Measurements from ENCODE around the gene ATAT1.

Gene ATAT1

GRCh38 chr6:30601815-30602641, 24.6 kb upstream of the ATAT1 start:
- H3K27me3 ChIP-seq (ENCODE audit: control insufficient read depth in 1 of 2, insufficient read depth in 1 of 2, low read length in 2 of 2): no peaks in the 10 kb centered on the region
- H3K79me1 ChIP-seq (replicated peaks; ENCODE audit: low read length, poor library complexity, severe bottlenecking): peaks cover 25% of the 10 kb centered on the region
- no peak overlapping the region for H3K4me3 ChIP-seq (ENCODE audit: insufficient read depth in 1 of 2, low read depth in 1 of 2, low read length in 2 of 2)
- H3K4me2 ChIP-seq (ENCODE audit: low read length, poor library complexity, severe bottlenecking): no peak overlapping the region
- H3K9ac ChIP-seq (ENCODE audit: low read length): no peak overlapping the region
- 98% methylated on average over 35 of the region's 39 CpGs for WGBS
- no peak overlapping the region for H3K14ac ChIP-seq (ENCODE audit: low read length in 2 of 2)
- H2BK120ac ChIP-seq (ENCODE audit: low read depth, low read length): no peak overlapping the region
- no peak overlapping the region for H3K27ac ChIP-seq (ENCODE audit: low read length, poor library complexity, severe bottlenecking)
- H2BK15ac ChIP-seq (ENCODE audit: low read depth, poor library complexity, severe bottlenecking): no peak overlapping the region
- no peak overlapping the region for H2BK5ac ChIP-seq (ENCODE audit: low read depth, low read length, poor library complexity, severe bottlenecking)
- no peak overlapping the region for H3K18ac ChIP-seq (ENCODE audit: low read depth in 1 of 2, low read length in 2 of 2)
- DNase-seq: no peak
- H4K8ac ChIP-seq (ENCODE audit: low read length): no peak overlapping the region
- no peak overlapping the region for H3K23ac ChIP-seq (ENCODE audit: low read length in 2 of 2)
- H2AK5ac ChIP-seq (ENCODE audit: low read length, severe bottlenecking): no peak overlapping the region
- H2AFZ ChIP-seq (ENCODE audit: low read depth, low read length): no peak overlapping the region
- H3K9me3 ChIP-seq (ENCODE audit: control insufficient read depth, low read length): no peaks in the 10 kb centered on the region
- H3K36me3 ChIP-seq (ENCODE audit: control insufficient read depth in 1 of 2, insufficient read depth in 2 of 2, low read depth in 1 of 2, low read length in 2 of 2): peaks cover 61 to 70% of the 10 kb centered on the region in 2 experiments
- H3K4me1 ChIP-seq (ENCODE audit: control insufficient read depth, insufficient read depth, low read depth, low read length): no peaks in the 10 kb centered on the region
- no peak overlapping the region for H3K4ac ChIP-seq (ENCODE audit: low read depth in 1 of 2, low read length in 2 of 2)
- no peak overlapping the region for H2BK12ac ChIP-seq (ENCODE audit: low read length in 2 of 2)
- peak overlapping the region; percentile 13 for H4K91ac ChIP-seq (ENCODE audit: low read length)

DNA sequence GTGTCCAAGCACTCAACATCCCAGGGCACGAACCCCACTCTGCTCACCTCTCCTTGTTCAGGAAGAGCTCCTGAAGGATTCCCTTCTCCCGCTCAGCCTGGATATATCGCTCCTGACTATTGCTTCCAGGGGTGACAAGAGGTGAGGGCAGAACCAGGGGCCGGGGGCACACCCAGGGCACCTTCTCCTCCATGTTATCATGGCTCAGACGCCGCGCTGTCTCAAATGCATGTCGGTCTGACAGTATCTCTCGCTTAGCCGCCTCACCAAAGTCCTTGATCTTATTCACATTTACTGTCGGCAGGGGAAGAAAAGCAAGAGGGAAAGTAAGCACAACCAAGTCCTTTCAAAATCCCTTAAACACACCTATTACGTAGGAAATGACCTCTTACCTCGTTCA, 22.7 kb upstream of the ATAT1 start:
- no peaks in the 10 kb centered on the region for H3K9me3 ChIP-seq (ENCODE audit: control insufficient read depth, low read length)
- no peak overlapping the region for H4K8ac ChIP-seq (ENCODE audit: low read length)
- H3K27ac ChIP-seq (ENCODE audit: low read length, poor library complexity, severe bottlenecking): no peak overlapping the region

DNA sequence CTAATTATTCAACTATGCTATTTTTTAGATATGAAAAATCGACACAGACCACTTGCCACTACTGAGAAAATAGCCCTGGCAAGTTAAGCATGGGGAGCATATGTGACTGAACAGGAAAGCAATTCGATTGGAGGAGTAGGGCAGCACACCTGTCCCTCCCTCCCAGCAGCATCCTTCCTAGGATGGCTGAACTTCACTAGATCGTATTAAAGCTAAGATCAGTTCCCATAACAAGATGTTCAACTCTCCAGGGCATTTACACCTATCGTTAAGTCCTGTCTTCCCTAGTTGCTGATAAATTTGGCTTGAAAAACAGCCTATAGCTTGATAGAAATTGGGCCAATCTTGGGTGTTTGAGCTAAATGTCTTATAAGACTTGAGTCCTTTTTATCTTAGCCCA, 16.6 kb upstream of the ATAT1 start:
- 100% methylated on average over 3 of the region's 4 CpGs for WGBS
- Histone ChIP-seq H2BK5ac (ENCODE audit: low read depth, low read length, poor library complexity, severe bottlenecking) (no peak overlapping the region), H3K9ac (ENCODE audit: low read length) (peak overlapping the region; percentile 56), H3K4me2 (ENCODE audit: low read length, poor library complexity, severe bottlenecking) (no peak overlapping the region), H4K8ac (ENCODE audit: low read length) (no peak overlapping the region), H3K27ac (ENCODE audit: low read length, poor library complexity, severe bottlenecking) (no peak overlapping the region), H2BK120ac (ENCODE audit: low read depth, low read length) (no peak overlapping the region), H3K4me3 (ENCODE audit: insufficient read depth in 1 of 2, low read depth in 1 of 2, low read length in 2 of 2) (no peak overlapping the region), H3K4ac (ENCODE audit: low read depth in 1 of 2, low read length in 2 of 2) (no peak overlapping the region), H3K18ac (ENCODE audit: low read depth in 1 of 2, low read length in 2 of 2) (no peak overlapping the region), H3K9me3 (ENCODE audit: control insufficient read depth, low read length) (no peaks in the 10 kb centered on the region), H3K79me1 (replicated peaks; ENCODE audit: low read length, poor library complexity, severe bottlenecking) (peaks cover 19% of the 10 kb centered on the region), H3K14ac (ENCODE audit: low read length in 2 of 2) (no peak overlapping the region), H2BK15ac (ENCODE audit: low read depth, poor library complexity, severe bottlenecking) (no peak overlapping the region), H2AK5ac (ENCODE audit: low read length, severe bottlenecking) (no peak overlapping the region), H3K27me3 (ENCODE audit: control insufficient read depth in 1 of 2, insufficient read depth in 1 of 2, low read length in 2 of 2) (no peaks in the 10 kb centered on the region), H3K4me1 (ENCODE audit: control insufficient read depth, insufficient read depth, low read depth, low read length) (peaks cover 7% of the 10 kb centered on the region), H3K36me3 (ENCODE audit: control insufficient read depth in 1 of 2, insufficient read depth in 2 of 2, low read depth in 1 of 2, low read length in 2 of 2) (peaks cover 19 to 58% of the 10 kb centered on the region in 2 experiments), H2AFZ (ENCODE audit: low read depth, low read length) (no peak overlapping the region), H4K91ac (ENCODE audit: low read length) (no peak overlapping the region), H2BK12ac (ENCODE audit: low read length in 2 of 2) (no peak overlapping the region), H3K23ac (ENCODE audit: low read length in 2 of 2) (no peak overlapping the region)
- no peak for DNase-seq

More for the DNA sequence above, 22.7 kb upstream of the ATAT1 start:
- no peak overlapping the region for H3K23ac ChIP-seq (ENCODE audit: low read length in 2 of 2)
- no peak overlapping the region for H3K14ac ChIP-seq (ENCODE audit: low read length in 2 of 2)
- DNase-seq: no peak
- H4K91ac ChIP-seq (ENCODE audit: low read length): no peak overlapping the region
- H2AK5ac ChIP-seq (ENCODE audit: low read length, severe bottlenecking): no peak overlapping the region
- H3K4me1 ChIP-seq (ENCODE audit: control insufficient read depth, insufficient read depth, low read depth, low read length): no peaks in the 10 kb centered on the region
- H3K36me3 ChIP-seq (ENCODE audit: control insufficient read depth in 1 of 2, insufficient read depth in 2 of 2, low read depth in 1 of 2, low read length in 2 of 2): peaks cover 64 to 87% of the 10 kb centered on the region in 2 experiments
- no peak overlapping the region for H2BK5ac ChIP-seq (ENCODE audit: low read depth, low read length, poor library complexity, severe bottlenecking)
- H2BK12ac ChIP-seq (ENCODE audit: low read length in 2 of 2): no peak overlapping the region
- no peak overlapping the region for H3K4ac ChIP-seq (ENCODE audit: low read depth in 1 of 2, low read length in 2 of 2)
- H2BK15ac ChIP-seq (ENCODE audit: low read depth, poor library complexity, severe bottlenecking): no peak overlapping the region
- no peak overlapping the region for H3K4me2 ChIP-seq (ENCODE audit: low read length, poor library complexity, severe bottlenecking)
- peaks cover 33% of the 10 kb centered on the region for H3K79me1 ChIP-seq (replicated peaks; ENCODE audit: low read length, poor library complexity, severe bottlenecking)
- no peak overlapping the region for H2AFZ ChIP-seq (ENCODE audit: low read depth, low read length)
- H3K4me3 ChIP-seq (ENCODE audit: insufficient read depth in 1 of 2, low read depth in 1 of 2, low read length in 2 of 2): no peak overlapping the region
- no peak overlapping the region for H2BK120ac ChIP-seq (ENCODE audit: low read depth, low read length)
- no peaks in the 10 kb centered on the region for H3K27me3 ChIP-seq (ENCODE audit: control insufficient read depth in 1 of 2, insufficient read depth in 1 of 2, low read length in 2 of 2)
- 96% methylated on average over 13 of the region's 13 CpGs for WGBS
- H3K9ac ChIP-seq (ENCODE audit: low read length): no peak overlapping the region
- H3K18ac ChIP-seq (ENCODE audit: low read depth in 1 of 2, low read length in 2 of 2): no peak overlapping the region

- H3K23ac ChIP-seq (ENCODE audit: low read length in 2 of 2): no peak overlapping the region
- H4K91ac ChIP-seq (ENCODE audit: low read length): no peak overlapping the region
- no peaks in the 10 kb centered on the region for H3K27me3 ChIP-seq (ENCODE audit: control insufficient read depth in 1 of 2, insufficient read depth in 1 of 2, low read length in 2 of 2)
- H3K14ac ChIP-seq (ENCODE audit: low read length in 2 of 2): no peak overlapping the region
- no peak overlapping the region for H2AFZ ChIP-seq (ENCODE audit: low read depth, low read length)
- H2BK12ac ChIP-seq (ENCODE audit: low read length in 2 of 2): no peak overlapping the region
- peak overlapping the region; percentile 19 for H3K9ac ChIP-seq (ENCODE audit: low read length)
- no peak overlapping the region for H3K4me3 ChIP-seq (ENCODE audit: insufficient read depth in 1 of 2, low read depth in 1 of 2, low read length in 2 of 2)
- H3K36me3 ChIP-seq (ENCODE audit: control insufficient read depth in 1 of 2, insufficient read depth in 2 of 2, low read depth in 1 of 2, low read length in 2 of 2): peaks cover 10 to 57% of the 10 kb centered on the region in 2 experiments
- H3K27ac ChIP-seq (ENCODE audit: low read length, poor library complexity, severe bottlenecking): peak overlapping the region; percentile 21
- H3K4ac ChIP-seq (ENCODE audit: low read depth in 1 of 2, low read length in 2 of 2): no peak overlapping the region
- WGBS: 94% methylated on average over 8 of the region's 9 CpGs
- no peaks in the 10 kb centered on the region for H3K9me3 ChIP-seq (ENCODE audit: control insufficient read depth, low read length)
- no peak overlapping the region for H4K8ac ChIP-seq (ENCODE audit: low read length)
- DNase-seq: no peak
- no peak overlapping the region for H3K4me2 ChIP-seq (ENCODE audit: low read length, poor library complexity, severe bottlenecking)
- peaks cover 7% of the 10 kb centered on the region for H3K4me1 ChIP-seq (ENCODE audit: control insufficient read depth, insufficient read depth, low read depth, low read length)
- H2BK120ac ChIP-seq (ENCODE audit: low read depth, low read length): no peak overlapping the region
- no peak overlapping the region for H3K18ac ChIP-seq (ENCODE audit: low read depth in 1 of 2, low read length in 2 of 2)
- no peak overlapping the region for H2BK15ac ChIP-seq (ENCODE audit: low read depth, poor library complexity, severe bottlenecking)
- peak overlapping the region; percentile 44 for H2AK5ac ChIP-seq (ENCODE audit: low read length, severe bottlenecking)
- no peak overlapping the region for H2BK5ac ChIP-seq (ENCODE audit: low read depth, low read length, poor library complexity, severe bottlenecking)
- peaks cover 12% of the 10 kb centered on the region for H3K79me1 ChIP-seq (replicated peaks; ENCODE audit: low read length, poor library complexity, severe bottlenecking)
Observed at GRCh38 chr6:30611150-30611855, 15.4 kb upstream of the ATAT1 start.

Data from mesenchymal stem cell (in vitro differentiated cells and primary cell).